NT2/D1 (cell line): Measurements from ENCODE around the gene RERE.

ENCODE experiments used
- SUZ12 ChIP-seq: IDR thresholded peaks from 2 replicates; pipeline ENCODE4 v1.6.1; 2011; ENCODE audit not compliant: insufficient read length, insufficient read depth; ENCODE audit errors: extremely low read depth
- YY1 ChIP-seq: IDR thresholded peaks from 2 replicates; pipeline ENCODE4 v1.6.1; 2011; ENCODE audit not compliant: insufficient read length, insufficient read depth
- ZNF274 ChIP-seq: IDR thresholded peaks from 2 replicates; pipeline ENCODE4 v1.6.1; 2011; ENCODE audit warnings: mild to moderate bottlenecking, low read depth, low read length

GRCh38 chr1:8835941-8836643 is 18.7 kb upstream of the RERE start:
- TF ChIP-seq SUZ12: no peak
- TF ChIP-seq ZNF274: no peak
- no peak for TF ChIP-seq YY1
